ENCODE results near the gene IRF4.

DNA sequence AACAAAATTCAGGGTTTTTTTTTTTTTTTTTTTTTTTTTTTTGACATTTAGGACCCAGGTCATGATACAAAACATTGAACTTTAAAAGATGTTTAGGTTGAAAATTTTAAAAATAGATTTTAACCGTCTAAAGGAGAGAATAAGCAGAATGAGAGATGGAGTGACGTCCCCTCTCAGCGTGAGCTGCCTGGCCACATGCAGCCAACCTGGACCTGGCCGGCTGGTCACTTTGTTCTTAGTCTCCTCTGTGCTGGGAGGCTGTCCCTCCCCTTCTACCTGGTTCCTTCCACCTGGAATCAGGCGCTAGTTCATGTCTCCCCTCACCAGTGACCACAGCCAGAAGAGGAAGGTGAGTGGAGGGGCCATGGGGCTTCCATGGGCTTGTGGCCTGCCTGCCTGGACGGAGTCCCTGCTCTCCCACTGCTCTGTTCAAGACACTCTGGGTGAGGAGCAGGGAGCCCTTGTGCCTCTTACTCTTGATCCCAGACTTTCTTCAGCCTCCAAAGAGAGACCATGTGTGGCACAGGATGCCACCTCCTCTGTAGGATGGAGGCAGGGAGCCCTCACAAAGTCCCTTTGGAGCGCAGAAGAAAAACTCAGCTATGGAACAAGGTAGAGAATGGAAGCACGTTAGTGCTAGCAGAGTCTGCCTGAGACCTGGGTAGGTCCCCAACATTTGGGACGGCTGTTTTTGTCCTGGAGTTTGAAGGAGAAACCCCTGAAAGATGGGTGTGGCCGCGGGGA, 31.7 kb downstream of the IRF4 start:
- TF ChIP-seq FOSL2 (IDR thresholded peaks at IDR 0.05; ENCODE audit: borderline replicate concordance, low read depth) (no peak), TCF12 (IDR thresholded peaks at IDR 0.05) (no peak), IRF3 (IDR thresholded peaks at IDR 0.05; ENCODE audit: low read depth, low read length) (no peak), RXRA (IDR thresholded peaks at IDR 0.05; ENCODE audit: borderline replicate concordance, low read depth) (no peak), POLR2AphosphoS5 (IDR thresholded peaks at IDR 0.05; ENCODE audit: low read depth, low read length) (no peak), NFIC (IDR thresholded peaks at IDR 0.05; ENCODE audit: borderline replicate concordance) (no peak), EZH2phosphoT487 (IDR thresholded peaks at IDR 0.05; ENCODE audit: borderline replicate concordance, low read depth) (no peak), NRF1 (IDR thresholded peaks at IDR 0.05; ENCODE audit: low read depth, low read length) (no peak)
- TF ChIP-seq, protein P1, sequence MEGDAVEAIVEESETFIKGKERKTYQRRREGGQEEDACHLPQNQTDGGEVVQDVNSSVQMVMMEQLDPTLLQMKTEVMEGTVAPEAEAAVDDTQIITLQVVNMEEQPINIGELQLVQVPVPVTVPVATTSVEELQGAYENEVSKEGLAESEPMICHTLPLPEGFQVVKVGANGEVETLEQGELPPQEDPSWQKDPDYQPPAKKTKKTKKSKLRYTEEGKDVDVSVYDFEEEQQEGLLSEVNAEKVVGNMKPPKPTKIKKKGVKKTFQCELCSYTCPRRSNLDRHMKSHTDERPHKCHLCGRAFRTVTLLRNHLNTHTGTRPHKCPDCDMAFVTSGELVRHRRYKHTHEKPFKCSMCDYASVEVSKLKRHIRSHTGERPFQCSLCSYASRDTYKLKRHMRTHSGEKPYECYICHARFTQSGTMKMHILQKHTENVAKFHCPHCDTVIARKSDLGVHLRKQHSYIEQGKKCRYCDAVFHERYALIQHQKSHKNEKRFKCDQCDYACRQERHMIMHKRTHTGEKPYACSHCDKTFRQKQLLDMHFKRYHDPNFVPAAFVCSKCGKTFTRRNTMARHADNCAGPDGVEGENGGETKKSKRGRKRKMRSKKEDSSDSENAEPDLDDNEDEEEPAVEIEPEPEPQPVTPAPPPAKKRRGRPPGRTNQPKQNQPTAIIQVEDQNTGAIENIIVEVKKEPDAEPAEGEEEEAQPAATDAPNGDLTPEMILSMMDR (IDR thresholded peaks at IDR 0.05), result no peak
- TF ChIP-seq, protein P2, sequence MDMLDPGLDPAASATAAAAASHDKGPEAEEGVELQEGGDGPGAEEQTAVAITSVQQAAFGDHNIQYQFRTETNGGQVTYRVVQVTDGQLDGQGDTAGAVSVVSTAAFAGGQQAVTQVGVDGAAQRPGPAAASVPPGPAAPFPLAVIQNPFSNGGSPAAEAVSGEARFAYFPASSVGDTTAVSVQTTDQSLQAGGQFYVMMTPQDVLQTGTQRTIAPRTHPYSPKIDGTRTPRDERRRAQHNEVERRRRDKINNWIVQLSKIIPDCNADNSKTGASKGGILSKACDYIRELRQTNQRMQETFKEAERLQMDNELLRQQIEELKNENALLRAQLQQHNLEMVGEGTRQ (IDR thresholded peaks at IDR 0.05; ENCODE audit: borderline replicate concordance, low read depth, low read length), result no peak
- TF ChIP-seq, protein P3, sequence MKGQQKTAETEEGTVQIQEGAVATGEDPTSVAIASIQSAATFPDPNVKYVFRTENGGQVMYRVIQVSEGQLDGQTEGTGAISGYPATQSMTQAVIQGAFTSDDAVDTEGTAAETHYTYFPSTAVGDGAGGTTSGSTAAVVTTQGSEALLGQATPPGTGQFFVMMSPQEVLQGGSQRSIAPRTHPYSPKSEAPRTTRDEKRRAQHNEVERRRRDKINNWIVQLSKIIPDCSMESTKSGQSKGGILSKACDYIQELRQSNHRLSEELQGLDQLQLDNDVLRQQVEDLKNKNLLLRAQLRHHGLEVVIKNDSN (IDR thresholded peaks at IDR 0.05; ENCODE audit: borderline replicate concordance, low read depth), result no peak
- TF ChIP-seq, protein P4, sequence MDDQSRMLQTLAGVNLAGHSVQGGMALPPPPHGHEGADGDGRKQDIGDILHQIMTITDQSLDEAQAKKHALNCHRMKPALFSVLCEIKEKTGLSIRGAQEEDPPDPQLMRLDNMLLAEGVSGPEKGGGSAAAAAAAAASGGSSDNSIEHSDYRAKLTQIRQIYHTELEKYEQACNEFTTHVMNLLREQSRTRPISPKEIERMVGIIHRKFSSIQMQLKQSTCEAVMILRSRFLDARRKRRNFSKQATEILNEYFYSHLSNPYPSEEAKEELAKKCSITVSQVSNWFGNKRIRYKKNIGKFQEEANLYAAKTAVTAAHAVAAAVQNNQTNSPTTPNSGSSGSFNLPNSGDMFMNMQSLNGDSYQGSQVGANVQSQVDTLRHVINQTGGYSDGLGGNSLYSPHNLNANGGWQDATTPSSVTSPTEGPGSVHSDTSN (IDR thresholded peaks at IDR 0.05), result no peak
- TF ChIP-seq, protein P5, sequence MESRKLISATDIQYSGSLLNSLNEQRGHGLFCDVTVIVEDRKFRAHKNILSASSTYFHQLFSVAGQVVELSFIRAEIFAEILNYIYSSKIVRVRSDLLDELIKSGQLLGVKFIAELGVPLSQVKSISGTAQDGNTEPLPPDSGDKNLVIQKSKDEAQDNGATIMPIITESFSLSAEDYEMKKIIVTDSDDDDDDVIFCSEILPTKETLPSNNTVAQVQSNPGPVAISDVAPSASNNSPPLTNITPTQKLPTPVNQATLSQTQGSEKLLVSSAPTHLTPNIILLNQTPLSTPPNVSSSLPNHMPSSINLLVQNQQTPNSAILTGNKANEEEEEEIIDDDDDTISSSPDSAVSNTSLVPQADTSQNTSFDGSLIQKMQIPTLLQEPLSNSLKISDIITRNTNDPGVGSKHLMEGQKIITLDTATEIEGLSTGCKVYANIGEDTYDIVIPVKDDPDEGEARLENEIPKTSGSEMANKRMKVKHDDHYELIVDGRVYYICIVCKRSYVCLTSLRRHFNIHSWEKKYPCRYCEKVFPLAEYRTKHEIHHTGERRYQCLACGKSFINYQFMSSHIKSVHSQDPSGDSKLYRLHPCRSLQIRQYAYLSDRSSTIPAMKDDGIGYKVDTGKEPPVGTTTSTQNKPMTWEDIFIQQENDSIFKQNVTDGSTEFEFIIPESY (IDR thresholded peaks at IDR 0.05; ENCODE audit: borderline replicate concordance, low read depth), result no peak

All from SK-N-SH (cell line).